ENCODE results near the gene MS4A10.

DNA sequence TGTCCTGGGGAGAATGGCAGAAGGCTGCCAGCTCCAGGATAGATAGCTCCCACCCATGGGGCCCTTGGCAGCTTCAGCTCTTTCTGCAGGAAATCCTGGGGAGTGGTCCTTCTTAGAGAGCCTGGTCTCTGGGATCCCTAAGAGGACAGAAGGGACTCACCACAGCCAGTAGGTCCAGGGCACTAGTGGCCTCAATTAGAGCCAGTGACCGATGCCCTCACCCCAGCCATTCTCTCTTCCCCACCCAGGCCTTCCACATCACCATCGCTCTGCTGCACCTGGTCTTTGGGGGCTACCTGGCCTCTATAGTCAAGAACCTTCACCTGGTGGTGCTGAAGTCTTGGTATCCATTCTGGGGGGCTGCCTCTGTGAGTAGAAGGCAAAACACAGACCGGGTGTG lies 5.6 kb downstream of the MS4A10 start:
- no peak for TF ChIP-seq CTCF (IDR thresholded peaks at IDR 0.05)
- TF ChIP-seq EP300 (IDR thresholded peaks at IDR 0.05), result no peak

All from stomach (tissue), 4 donors.